ENCODE data around the gene CSNK1G2.

DNA sequence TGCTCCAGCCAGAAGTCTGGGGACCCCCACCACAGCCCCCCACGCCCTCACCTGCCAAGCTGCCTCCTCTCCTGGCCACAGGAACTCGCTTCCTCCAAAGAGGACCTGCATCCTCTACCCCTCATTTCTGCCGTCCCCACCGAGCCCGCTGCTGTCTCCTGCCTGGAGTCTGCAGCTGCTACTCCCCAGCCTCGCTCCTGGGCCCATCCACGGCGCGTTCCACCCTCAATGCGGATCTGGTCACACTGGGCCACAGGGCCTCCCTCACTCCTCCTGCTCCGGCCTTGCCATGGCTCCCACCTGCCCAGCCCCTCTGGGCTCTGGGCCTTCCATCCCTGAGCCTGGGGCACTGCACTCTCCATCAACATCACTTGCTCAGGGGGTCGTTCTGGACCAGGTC lies 70.2 kb downstream of the CSNK1G2 start:
- TF ChIP-seq, protein P1, sequence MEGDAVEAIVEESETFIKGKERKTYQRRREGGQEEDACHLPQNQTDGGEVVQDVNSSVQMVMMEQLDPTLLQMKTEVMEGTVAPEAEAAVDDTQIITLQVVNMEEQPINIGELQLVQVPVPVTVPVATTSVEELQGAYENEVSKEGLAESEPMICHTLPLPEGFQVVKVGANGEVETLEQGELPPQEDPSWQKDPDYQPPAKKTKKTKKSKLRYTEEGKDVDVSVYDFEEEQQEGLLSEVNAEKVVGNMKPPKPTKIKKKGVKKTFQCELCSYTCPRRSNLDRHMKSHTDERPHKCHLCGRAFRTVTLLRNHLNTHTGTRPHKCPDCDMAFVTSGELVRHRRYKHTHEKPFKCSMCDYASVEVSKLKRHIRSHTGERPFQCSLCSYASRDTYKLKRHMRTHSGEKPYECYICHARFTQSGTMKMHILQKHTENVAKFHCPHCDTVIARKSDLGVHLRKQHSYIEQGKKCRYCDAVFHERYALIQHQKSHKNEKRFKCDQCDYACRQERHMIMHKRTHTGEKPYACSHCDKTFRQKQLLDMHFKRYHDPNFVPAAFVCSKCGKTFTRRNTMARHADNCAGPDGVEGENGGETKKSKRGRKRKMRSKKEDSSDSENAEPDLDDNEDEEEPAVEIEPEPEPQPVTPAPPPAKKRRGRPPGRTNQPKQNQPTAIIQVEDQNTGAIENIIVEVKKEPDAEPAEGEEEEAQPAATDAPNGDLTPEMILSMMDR (IDR thresholded peaks at IDR 0.05; ENCODE audit: low read length), result no peak
- no peak for TF ChIP-seq EZH2phosphoT487 (IDR thresholded peaks at IDR 0.05; ENCODE audit: low read length)

All from MM.1S (cell line).